Trophoblast cell (in vitro differentiated cells and primary cell): ENCODE data around the gene AMBP.

Source experiments
- DNase-seq, 2 donors: peaks; one replicate each; pipeline ENCODE4 v3.0.0-alpha.2; 2016
- H2AFZ ChIP-seq: 2 replicates; pipeline ENCODE4 v1.6.1; 2013; ENCODE audit warnings: low read length, moderate library complexity, mild to moderate bottlenecking; ENCODE audit not compliant: insufficient read depth, poor library complexity
- H2AK5ac ChIP-seq: 2 replicates; pipeline ENCODE4 v1.6.1; 2013; ENCODE audit warnings: mild to moderate bottlenecking, low read length
- H2BK120ac ChIP-seq: 2 replicates; pipeline ENCODE4 v1.6.1; 2013; ENCODE audit warnings: low read length, mild to moderate bottlenecking, moderate library complexity; ENCODE audit not compliant: insufficient read depth, poor library complexity
- H2BK12ac ChIP-seq: 2 replicates; pipeline ENCODE4 v1.6.1; 2013; ENCODE audit warnings: mild to moderate bottlenecking, low read length, moderate library complexity
- H2BK5ac ChIP-seq: 2 replicates; pipeline ENCODE4 v1.6.1; 2013; ENCODE audit warnings: low read length, low read depth, moderate library complexity, mild to moderate bottlenecking; ENCODE audit not compliant: poor library complexity
- H3K14ac ChIP-seq: 2 replicates; pipeline ENCODE4 v1.6.1; 2013; ENCODE audit warnings: mild to moderate bottlenecking, low read length
- H3K18ac ChIP-seq: 2 replicates; pipeline ENCODE4 v1.6.1; 2013; ENCODE audit warnings: mild to moderate bottlenecking, low read length
- H3K23ac ChIP-seq: 2 replicates; pipeline ENCODE4 v1.6.1; 2013; ENCODE audit warnings: low read length
- H3K27ac ChIP-seq: 2 replicates; pipeline ENCODE4 v1.5.1; 2013; ENCODE audit warnings: low read depth, mild to moderate bottlenecking, inconsistent platforms, low read length, moderate library complexity
- H3K27me3 ChIP-seq: 2 replicates; pipeline ENCODE4 v1.6.1; 2013; ENCODE audit warnings: inconsistent platforms, mild to moderate bottlenecking, low read length, moderate library complexity; ENCODE audit not compliant: insufficient read depth
- H3K36me3 ChIP-seq, 2 experiments: 1 replicate in 1 of 2; 2 replicates in 1 of 2; pipeline ENCODE4 v1.6.1; 2013; ENCODE audit warnings: low read length in 2 of 2, mild to moderate bottlenecking in 2 of 2, moderate library complexity in 1 of 2; ENCODE audit not compliant: insufficient read depth in 2 of 2, control insufficient read depth in 1 of 2
- H3K4ac ChIP-seq: 2 replicates; pipeline ENCODE4 v1.6.1; 2013; ENCODE audit warnings: low read depth, mild to moderate bottlenecking, low read length, moderate library complexity
- H3K4me1 ChIP-seq, 2 experiments: 1 replicate in 1 of 2; 2 replicates in 1 of 2; pipeline ENCODE4 v1.6.1; 2013; ENCODE audit warnings: low read length in 2 of 2, mild to moderate bottlenecking in 2 of 2, moderate library complexity in 1 of 2; ENCODE audit not compliant: insufficient read depth in 2 of 2, control insufficient read depth in 1 of 2
- H3K4me2 ChIP-seq: 2 replicates; pipeline ENCODE4 v1.6.1; 2013; ENCODE audit warnings: inconsistent platforms, mild to moderate bottlenecking, low read length, moderate library complexity
- H3K4me3 ChIP-seq: 2 replicates; pipeline ENCODE4 v1.5.1; 2013; ENCODE audit warnings: mild to moderate bottlenecking, low read depth, low read length, inconsistent platforms
- H3K79me1 ChIP-seq: one replicate; pipeline ENCODE4 v1.6.1; 2013; ENCODE audit warnings: low read length
- H3K79me2 ChIP-seq: 2 replicates; pipeline ENCODE4 v1.6.1; 2013; ENCODE audit warnings: low read length, mild to moderate bottlenecking; ENCODE audit not compliant: control insufficient read depth, insufficient read depth, poor library complexity
- H3K9ac ChIP-seq: 2 replicates; pipeline ENCODE4 v1.6.1; 2013; ENCODE audit warnings: mild to moderate bottlenecking, low read length
- H3K9me3 ChIP-seq: 2 replicates; pipeline ENCODE4 v1.6.1; 2013; ENCODE audit warnings: low read depth, mild to moderate bottlenecking, control low read depth, inconsistent platforms, low read length; ENCODE audit not compliant: insufficient read depth
- H4K12ac ChIP-seq: 2 replicates; pipeline ENCODE4 v1.6.1; 2013; ENCODE audit warnings: low read depth, mild to moderate bottlenecking, low read length, moderate library complexity
- H4K8ac ChIP-seq: 2 replicates; pipeline ENCODE4 v1.6.1; 2013; ENCODE audit warnings: low read depth, mild to moderate bottlenecking, low read length, moderate library complexity
- H4K91ac ChIP-seq: one replicate; pipeline ENCODE4 v1.6.1; 2013; ENCODE audit warnings: low read depth, mild to moderate bottlenecking, low read length, moderate library complexity
- WGBS: extraction: QIAGEN DNeasy Blood & Tissue Kit; methylation state at CpG from one replicate; pipeline ENCODE4 v1.1.7; 2013; ENCODE audit warnings: missing lambda C conversion rate; ENCODE audit not compliant: insufficient read length, insufficient coverage; ENCODE audit errors: extremely low coverage; 5-methylcytosine and 5-hydroxymethylcytosine counted together

Gene AMBP

GRCh38 chr9:114054191-114054690, 23.9 kb downstream of the AMBP start:
- Histone ChIP-seq H3K23ac (no peak overlapping the region), H3K4ac (no peak overlapping the region), H3K27ac (no peak overlapping the region), H3K4me1 (no peaks in the 10 kb centered on the region), H2BK5ac (no peak overlapping the region), H2AK5ac (no peak overlapping the region), H3K14ac (no peak overlapping the region), H2BK120ac (no peak overlapping the region), H3K79me2 (no peaks in the 10 kb centered on the region), H2AFZ (no peak overlapping the region), H3K79me1 (no peaks in the 10 kb centered on the region), H4K8ac (no peak overlapping the region), H3K18ac (no peak overlapping the region), H3K36me3 (peaks cover 11 to 26% of the 10 kb centered on the region in 2 experiments), H4K12ac (no peak overlapping the region), H3K9me3 (no peaks in the 10 kb centered on the region), H3K4me2 (no peak overlapping the region), H3K9ac (no peak overlapping the region), H3K27me3 (no peaks in the 10 kb centered on the region), H4K91ac (no peak overlapping the region), H3K4me3 (no peak overlapping the region), H2BK12ac (no peak overlapping the region)
- no peak for DNase-seq
- WGBS = no CpG with 5 or more reads among the region's 10 CpGs

- no peak overlapping the region for H2AFZ ChIP-seq
- H3K18ac ChIP-seq = no peak overlapping the region
- no peak overlapping the region for H3K14ac ChIP-seq
- H2BK5ac ChIP-seq = no peak overlapping the region
- H4K91ac ChIP-seq = no peak overlapping the region
- no peak overlapping the region for H2AK5ac ChIP-seq
- H4K8ac ChIP-seq = no peak overlapping the region
- no peaks in the 10 kb centered on the region for H3K9me3 ChIP-seq
- no peak overlapping the region for H4K12ac ChIP-seq
- no peak overlapping the region for H3K4me3 ChIP-seq
- H3K4me1 ChIP-seq = no peaks in the 10 kb centered on the region
- no peak overlapping the region for H3K4me2 ChIP-seq
- H3K27me3 ChIP-seq = no peaks in the 10 kb centered on the region
- no peaks in the 10 kb centered on the region for H3K79me2 ChIP-seq
- no peak for DNase-seq
- H3K36me3 ChIP-seq = peaks cover 19 to 34% of the 10 kb centered on the region in 2 experiments
- H3K79me1 ChIP-seq = no peaks in the 10 kb centered on the region
- H3K23ac ChIP-seq = no peak overlapping the region
- H3K4ac ChIP-seq = no peak overlapping the region
- H2BK12ac ChIP-seq = no peak overlapping the region
- no peak overlapping the region for H2BK120ac ChIP-seq
- H3K9ac ChIP-seq = no peak overlapping the region
- H3K27ac ChIP-seq = no peak overlapping the region
- no CpG with 5 or more reads among the region's 8 CpGs for WGBS
Measured at GRCh38 chr9:114053246-114054005, 24.7 kb downstream of the AMBP start.

- Histone ChIP-seq H4K8ac (no peak overlapping the region), H3K14ac (no peak overlapping the region), H3K4me2 (no peak overlapping the region), H3K23ac (no peak overlapping the region), H3K79me2 (no peaks in the 10 kb centered on the region), H3K79me1 (no peaks in the 10 kb centered on the region), H3K18ac (no peak overlapping the region), H4K12ac (no peak overlapping the region), H3K27ac (no peak overlapping the region), H3K4me1 (no peaks in the 10 kb centered on the region), H3K4ac (no peak overlapping the region), H2AK5ac (no peak overlapping the region), H3K36me3 (peaks cover 19 to 35% of the 10 kb centered on the region in 2 experiments), H4K91ac (no peak overlapping the region), H2BK5ac (no peak overlapping the region), H3K9ac (no peak overlapping the region), H3K9me3 (no peaks in the 10 kb centered on the region), H2AFZ (no peak overlapping the region), H3K27me3 (no peaks in the 10 kb centered on the region), H2BK12ac (no peak overlapping the region), H3K4me3 (no peak overlapping the region), H2BK120ac (no peak overlapping the region)
- no peak for DNase-seq
- WGBS = no CpG with 5 or more reads among the region's 7 CpGs
Measured at GRCh38 chr9:114051706-114052105, 26.4 kb downstream of the AMBP start.

GRCh38 chr9:114051281-114051680, 26.8 kb downstream of the AMBP start:
- Histone ChIP-seq H3K79me1 (no peaks in the 10 kb centered on the region), H3K36me3 (peaks cover 19 to 35% of the 10 kb centered on the region in 2 experiments), H3K9me3 (no peaks in the 10 kb centered on the region), H3K18ac (no peak overlapping the region), H3K4me2 (no peak overlapping the region), H3K9ac (no peak overlapping the region), H4K8ac (no peak overlapping the region), H4K12ac (no peak overlapping the region), H2AFZ (no peak overlapping the region), H3K27me3 (no peaks in the 10 kb centered on the region), H3K23ac (no peak overlapping the region), H4K91ac (no peak overlapping the region), H3K27ac (no peak overlapping the region), H2BK5ac (no peak overlapping the region), H3K4ac (no peak overlapping the region), H2BK12ac (no peak overlapping the region), H2BK120ac (no peak overlapping the region), H3K4me3 (no peak overlapping the region), H3K4me1 (no peaks in the 10 kb centered on the region), H2AK5ac (no peak overlapping the region), H3K79me2 (no peaks in the 10 kb centered on the region), H3K14ac (no peak overlapping the region)
- no CpG with 5 or more reads among the region's 15 CpGs for WGBS
- no peak for DNase-seq
